HG02571 (cell line): ENCODE measurements around the gene NUBPL.
"Not testable (repeated sequence)": the region's sequence is repeated elsewhere in the genome, so short reads cannot be mapped to it uniquely, and the experiment has no call there.

Experiments used
- ATAC-seq: cut with Tn5 transposase; IDR thresholded peaks from one replicate; pipeline ENCODE4 v1.9.1; 2021; ENCODE audit warnings: mild to moderate bottlenecking, moderate library complexity; ENCODE audit not compliant: unreplicated experiment

The NUBPL gene

DNA sequence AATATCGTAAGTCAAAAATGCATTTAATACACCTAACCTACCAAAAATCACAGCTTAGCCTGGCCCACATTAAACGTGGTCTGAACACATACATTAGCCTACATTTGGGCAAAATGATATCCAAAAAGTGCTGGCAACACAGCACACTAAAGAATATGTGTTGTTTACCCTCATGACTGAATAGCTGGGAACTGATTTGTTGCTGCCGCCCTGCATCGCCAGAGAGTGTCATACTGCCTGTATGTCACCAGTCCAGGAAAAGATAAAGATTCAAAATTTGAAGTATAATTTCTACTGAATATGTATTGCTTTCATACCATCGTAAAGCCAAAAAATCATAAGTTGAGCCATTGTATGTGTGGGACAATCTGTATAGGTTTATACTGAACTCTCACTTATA, 157.8 kb downstream of the NUBPL start:
- no peak for ATAC-seq

DNA sequence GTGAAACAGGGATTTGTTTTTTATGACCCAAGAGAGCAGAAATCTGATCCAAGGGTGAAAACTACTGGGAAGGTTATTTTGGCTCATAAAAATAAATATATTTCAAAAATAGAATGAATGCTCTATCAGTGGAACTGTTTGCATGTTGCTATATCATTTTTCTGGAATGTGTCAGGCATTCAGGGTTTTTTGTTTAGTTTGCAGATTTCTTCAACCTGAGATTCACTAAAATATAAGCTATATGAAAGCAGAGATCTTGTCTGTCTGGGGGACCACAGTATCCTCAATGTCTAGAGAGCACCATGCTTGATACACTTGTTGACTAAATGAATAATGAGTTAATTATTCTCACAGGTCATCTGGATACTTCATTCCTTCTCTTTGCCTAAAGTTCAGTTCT, 165.1 kb downstream of the NUBPL start:
- ATAC-seq: no peak

DNA sequence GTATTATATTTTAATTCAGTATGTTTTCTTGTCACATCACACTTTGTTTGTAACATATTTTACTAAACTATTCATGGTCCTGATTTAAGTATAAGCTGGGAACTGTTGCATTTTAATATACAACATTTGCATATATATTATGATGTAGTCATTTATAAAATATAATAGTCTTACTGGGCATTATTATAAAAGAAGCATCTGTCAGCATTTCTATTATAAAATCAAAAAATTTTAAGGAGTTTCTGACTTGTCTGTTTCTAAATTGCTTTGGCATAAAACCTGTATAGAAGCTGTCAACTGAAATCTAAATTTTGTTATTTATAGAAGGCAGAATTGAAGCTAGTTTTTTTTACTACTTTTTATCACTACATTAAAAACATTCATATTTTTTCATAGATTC, 166.6 kb downstream of the NUBPL start:
- ATAC-seq: no peak

DNA sequence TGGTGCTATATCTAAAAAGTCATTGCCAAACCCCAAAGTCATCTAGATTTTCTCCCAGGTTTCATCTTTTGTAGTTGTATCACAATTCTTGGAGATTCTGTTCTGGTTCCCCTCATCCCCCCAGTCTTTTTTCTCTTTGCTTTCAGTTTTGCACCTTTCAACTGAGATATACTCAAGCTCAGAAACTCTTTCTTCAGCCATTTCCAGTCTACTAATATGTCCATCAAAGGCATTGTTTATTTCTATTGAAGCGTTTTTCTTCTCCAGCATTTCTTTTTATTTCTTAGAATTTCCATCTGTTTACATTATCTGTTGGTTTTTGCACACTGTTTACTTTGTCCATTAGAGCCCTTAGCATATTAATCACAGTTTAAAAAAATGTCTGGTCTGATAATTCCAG, 179.5 kb downstream of the NUBPL start:
- no peak for ATAC-seq

DNA sequence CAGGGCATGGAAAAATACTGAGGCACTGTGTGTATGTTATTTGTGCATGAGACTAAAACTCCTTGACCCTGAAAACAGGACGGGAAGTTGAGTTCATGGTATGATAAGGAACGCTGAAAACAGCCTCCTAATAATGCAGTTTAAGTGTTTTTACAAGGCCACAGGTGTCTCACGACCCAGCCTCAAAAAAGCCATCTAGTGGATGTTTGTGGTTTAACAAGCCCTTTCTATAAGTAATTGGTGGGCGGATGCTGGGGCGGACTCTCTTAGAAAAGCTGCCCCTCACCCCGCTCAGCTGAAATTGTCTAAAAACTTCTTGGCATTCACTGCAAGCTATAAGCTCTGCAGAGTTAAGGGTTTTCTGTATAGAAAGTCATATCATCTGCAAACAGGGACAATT, 184.5 kb downstream of the NUBPL start:
- no peak for ATAC-seq

- ATAC-seq: no peak
Observed at GRCh38 chr14:31746326-31746725, 185.1 kb downstream of the NUBPL start.

- no peak for ATAC-seq
Observed at GRCh38 chr14:31749275-31749674, 188.1 kb downstream of the NUBPL start.

GRCh38 chr14:31751047-31751446, 189.8 kb downstream of the NUBPL start:
- ATAC-seq: not testable (repeated sequence)

GRCh38 chr14:31752867-31753661, 191.9 kb downstream of the NUBPL start:
- ATAC-seq: no peak

DNA sequence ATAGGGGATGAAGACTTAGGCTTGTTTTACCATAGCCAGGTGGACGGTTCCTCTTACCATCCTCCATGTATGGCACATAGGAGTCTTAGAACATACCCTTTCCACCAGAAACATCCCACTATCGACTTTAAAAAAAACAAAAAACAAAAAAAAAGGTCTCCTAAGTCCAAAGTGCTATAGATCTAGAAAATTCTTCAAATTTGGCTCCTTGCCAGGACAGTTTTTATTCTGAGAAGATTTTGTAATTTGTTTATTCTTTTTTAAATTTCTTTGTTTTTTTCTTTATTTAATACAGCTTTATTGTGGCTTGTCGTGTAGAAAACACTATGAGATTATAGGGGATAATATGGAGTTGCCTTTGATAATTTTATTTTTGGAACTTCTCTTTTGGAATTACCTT, 197.7 kb downstream of the NUBPL start:
- ATAC-seq: no peak

DNA sequence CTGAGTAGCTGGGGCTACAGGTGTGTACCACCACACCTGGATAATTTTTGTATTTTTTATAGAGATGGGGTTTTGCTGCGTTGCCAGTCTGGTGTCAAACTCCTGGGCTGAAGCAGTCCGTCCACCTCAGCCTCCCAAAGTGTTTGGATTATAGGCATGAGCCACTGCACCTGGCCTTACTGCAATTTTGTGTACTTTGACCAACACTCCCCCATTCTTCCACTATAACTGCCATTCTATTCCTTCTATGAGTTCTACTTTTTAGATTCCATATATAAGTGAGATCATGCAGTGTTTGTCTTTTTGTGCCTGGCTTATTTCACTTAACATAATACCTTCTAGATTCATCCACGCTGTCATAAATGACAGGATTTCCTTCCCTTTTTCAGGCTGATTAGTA, 199.1 kb downstream of the NUBPL start:
- ATAC-seq: no peak

GRCh38 chr14:31761325-31761724, 200.1 kb downstream of the NUBPL start:
- no peak for ATAC-seq

DNA sequence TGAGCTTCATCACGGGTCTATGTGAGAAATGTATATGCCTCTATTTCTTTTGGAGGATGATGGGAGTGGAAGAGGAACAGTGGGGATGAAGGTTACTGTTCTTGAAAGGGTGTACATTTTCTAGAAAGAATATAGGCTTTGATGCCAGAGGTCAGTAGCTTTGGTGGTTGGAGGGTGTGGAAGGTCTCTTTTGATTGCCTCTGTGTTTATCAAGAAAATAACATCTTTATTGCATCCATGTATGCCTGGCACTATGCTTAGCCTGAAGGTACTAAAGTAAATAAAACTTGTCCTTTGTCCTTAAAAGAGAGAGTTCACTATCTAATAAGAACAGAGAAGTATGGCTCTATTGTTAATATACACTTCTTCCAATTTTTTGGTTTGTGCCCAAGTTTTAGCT, 201.8 kb downstream of the NUBPL start:
- ATAC-seq: no peak

DNA sequence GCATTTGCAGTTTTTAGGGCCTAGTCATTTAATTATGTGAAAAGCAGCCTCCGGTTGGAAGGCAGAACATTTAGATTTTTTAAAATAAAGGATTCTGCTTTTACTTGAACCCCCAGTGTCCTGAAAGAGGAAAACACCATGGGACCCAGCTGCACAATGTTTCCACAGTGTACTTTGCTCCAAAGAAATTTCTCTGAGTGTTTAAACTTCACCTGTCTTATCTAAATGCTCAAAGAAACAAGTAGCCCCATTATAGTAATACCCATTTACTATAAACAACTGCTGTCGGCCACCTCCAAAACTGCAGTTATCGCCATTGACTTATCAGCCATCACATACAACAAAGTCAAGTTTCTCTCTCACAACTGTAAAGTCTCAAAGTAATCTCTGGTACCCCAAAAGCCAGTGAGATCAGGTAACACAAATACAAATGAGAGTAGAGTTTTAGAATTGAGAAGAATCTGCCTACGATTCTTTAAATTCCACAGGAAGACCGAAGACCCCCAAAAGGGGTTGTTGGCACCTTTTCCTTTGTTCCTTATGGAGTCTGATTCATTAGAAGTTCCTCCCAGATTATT, 205.2 kb downstream of the NUBPL start:
- ATAC-seq: no peak

GRCh38 chr14:31768355-31768754, 207.2 kb downstream of the NUBPL start:
- no peak for ATAC-seq

- ATAC-seq: no peak
Observed at GRCh38 chr14:31770271-31770670, 209.1 kb downstream of the NUBPL start.

DNA sequence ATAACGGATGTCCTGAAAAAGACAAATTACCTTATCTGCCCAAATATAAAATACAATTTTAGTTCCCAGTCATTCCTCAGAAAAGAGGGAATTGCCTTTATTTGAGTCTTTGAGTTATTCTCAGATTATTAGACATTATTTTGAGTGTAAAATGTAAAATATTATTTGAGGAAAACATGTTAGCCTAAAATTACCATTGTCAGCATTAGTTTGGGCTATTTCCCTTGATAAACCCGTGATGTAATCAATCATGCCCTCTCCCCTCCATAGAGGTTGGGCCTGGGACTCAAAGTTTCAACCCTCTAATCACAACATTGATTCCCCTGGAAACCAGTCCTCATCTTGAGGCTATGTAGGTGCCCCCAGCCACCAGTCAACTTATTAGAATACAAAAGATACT, 213.4 kb downstream of the NUBPL start:
- ATAC-seq: no peak

- no peak for ATAC-seq
Observed at GRCh38 chr14:31777312-31777711, 216.1 kb downstream of the NUBPL start.

GRCh38 chr14:31781578-31781977, 220.4 kb downstream of the NUBPL start:
- no peak for ATAC-seq

DNA sequence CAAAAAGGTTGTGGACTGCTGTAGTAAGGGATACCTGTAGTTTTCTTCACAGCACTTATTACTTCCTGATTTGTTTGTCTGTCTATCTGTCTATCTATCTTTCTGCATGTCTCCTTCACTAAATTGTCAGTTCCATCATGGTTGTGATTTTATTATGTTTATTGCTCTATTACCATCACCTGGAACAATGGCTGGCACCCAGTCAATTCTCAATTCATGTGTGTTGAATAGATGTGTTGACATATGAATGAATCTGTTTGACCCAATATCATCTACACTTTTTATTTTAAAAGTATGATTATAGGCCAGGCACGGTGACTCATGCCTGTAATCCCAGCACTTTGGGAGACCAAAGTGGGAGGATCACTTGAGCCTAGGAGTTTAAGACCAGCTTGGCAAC, 224.4 kb downstream of the NUBPL start:
- no peak for ATAC-seq

GRCh38 chr14:31787377-31787776, 226.2 kb downstream of the NUBPL start:
- no peak for ATAC-seq

- ATAC-seq: no peak
Observed at GRCh38 chr14:31788340-31788739, 227.1 kb downstream of the NUBPL start.

DNA sequence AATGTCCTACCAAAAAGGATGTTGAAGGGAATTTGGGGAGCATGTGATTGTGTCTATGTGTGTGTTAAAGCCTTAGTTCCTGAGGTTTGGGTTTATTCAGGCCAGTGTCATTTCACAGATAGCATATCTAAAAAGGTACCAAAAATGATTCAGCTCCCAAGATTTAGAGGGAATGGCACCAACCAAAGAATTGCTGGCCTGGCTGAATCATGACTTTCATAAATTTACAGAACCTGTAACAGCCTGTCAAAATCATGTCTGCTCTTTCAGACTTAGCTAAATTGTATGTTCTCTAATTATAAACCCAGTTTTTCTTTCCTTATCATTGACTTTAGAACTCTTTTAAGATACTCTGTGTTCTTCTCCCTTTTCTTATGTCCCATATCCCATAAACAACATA, 231.5 kb downstream of the NUBPL start:
- no peak for ATAC-seq
